ENCODE measurements around the gene TPSG1.

The TPSG1 gene

GRCh38 chr16:1174477-1175357, 50.4 kb downstream of the TPSG1 start:
- no peak for DNase-seq

GRCh38 chr16:1173788-1174451, 51.1 kb downstream of the TPSG1 start:
- DNase-seq, result no peak

- DNase-seq, result no peak
Measured at GRCh38 chr16:1172651-1173050, 52.4 kb downstream of the TPSG1 start.

GRCh38 chr16:1171854-1172428, 53.1 kb downstream of the TPSG1 start:
- no peak for DNase-seq

All from NCI-H82 (cell line).